HEK293T (cell line): ENCODE results near the gene FANCI.

Experiments
- BHLHE40 ChIP-seq: fragments of 450-650 bp; IDR thresholded peaks from 2 replicates; pipeline ENCODE4 v1.6.1; 2016; ENCODE audit warnings: mild to moderate bottlenecking, moderate library complexity, borderline replicate concordance
- FOXK2 ChIP-seq: fragments of 450-650 bp; IDR thresholded peaks from 2 replicates; pipeline ENCODE4 v1.6.1; 2016; ENCODE audit warnings: mild to moderate bottlenecking
- FOXM1 ChIP-seq: fragments of 450-650 bp; IDR thresholded peaks from 2 replicates; pipeline ENCODE4 v1.6.1; 2017; ENCODE audit warnings: mild to moderate bottlenecking, borderline replicate concordance
- SP1 ChIP-seq: fragments of 450-650 bp; IDR thresholded peaks from 2 replicates; pipeline ENCODE4 v1.6.1; 2017

GRCh38 chr15:89321521-89322410 is 78.0 kb downstream of the FANCI start:
- TF ChIP-seq FOXK2, result no peak
- no peak for TF ChIP-seq FOXM1
- TF ChIP-seq SP1, result no peak
- no peak for TF ChIP-seq BHLHE40
